Stromal cell of bone marrow (primary cell): ENCODE measurements around the gene COPB1.
A peak's percentile ranks its signal among the peaks of the same experiment; 100 is the strongest.

Source experiments
- DNase-seq: peaks from one replicate; pipeline ENCODE4 v3.0.0-alpha.2; 2012; ENCODE audit warnings: low read depth

Gene COPB1

DNA sequence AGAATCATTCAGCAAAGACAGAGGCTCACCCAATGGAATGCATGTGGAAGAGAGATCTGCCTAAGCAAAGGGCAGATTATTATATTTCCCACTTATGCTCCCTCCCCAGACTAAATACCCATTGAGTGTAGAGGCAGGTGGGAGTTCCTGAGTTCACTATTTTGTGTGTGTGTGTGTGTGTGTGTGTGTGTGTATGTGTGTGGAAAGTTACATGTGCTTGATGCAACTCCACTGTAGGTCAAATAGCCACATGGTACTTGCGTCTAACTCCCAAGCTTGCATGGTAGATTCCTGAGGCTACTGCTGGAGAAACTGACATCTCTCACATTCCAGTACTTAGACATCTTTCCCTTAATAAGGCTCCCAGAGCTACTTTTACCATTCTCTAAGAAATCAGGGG is 3.4 kb upstream of the COPB1 start:
- DNase-seq = no peak

DNA sequence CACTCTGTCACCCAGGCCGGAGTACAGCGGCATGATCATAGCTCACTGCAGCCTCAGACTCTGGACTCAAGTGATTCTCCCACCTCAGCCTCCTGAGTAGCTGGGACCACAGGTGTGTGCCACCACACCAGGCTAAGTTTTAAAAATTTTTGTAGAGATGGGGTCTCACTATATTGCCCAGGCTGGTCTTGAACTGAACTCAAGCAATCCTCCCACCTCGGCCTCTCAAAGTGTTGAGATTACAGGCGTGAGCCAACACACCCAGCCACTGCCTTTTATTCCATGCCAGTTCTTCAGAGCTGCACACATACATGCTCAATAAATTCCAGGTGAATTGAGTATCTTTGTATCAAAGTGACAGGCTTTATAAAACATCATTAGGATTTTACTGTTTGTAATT is 2.4 kb upstream of the COPB1 start:
- no peak for DNase-seq

DNA sequence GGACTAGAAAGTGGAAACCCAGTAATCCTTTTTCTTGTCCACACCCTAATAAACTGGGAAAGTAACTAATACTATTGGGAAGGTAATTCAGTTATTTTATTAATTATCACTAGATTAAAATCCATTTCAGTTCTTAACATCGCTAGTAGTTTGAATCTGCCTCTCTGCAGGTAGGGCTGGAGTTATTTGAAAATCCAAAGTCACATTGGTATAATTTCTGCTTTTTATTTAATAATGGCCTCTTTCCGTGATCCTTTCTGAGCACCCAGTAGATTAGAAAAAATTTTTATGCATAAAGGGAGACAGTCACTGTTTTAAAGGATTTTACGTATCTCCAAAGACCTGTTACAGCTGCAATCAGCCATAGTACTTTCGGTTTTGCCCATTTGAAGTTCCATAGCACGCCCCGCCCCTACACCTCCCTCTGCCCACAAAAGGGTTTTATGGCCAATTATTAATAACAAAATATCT is 605 bp upstream of the COPB1 start:
- DNase-seq = peak; percentile 47

DNA sequence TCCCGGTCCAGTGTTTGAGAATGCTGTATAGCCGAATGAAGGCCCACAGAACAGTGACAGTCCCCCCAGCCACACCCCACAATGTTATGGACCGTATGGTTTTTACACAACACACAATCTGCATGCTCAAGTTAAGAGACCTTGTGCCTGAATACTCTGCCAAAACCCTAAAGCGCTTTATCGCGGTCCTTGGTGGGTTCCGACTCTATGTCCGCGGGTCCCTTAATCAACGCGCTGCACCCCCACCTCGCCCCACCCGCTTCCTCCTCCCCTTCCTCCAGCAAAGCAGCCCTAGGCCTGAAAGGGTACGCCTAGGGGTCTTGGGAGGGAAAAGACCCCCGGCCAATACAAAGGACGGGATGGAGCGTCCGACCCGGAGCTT is 442 bp downstream of the COPB1 start:
- DNase-seq = no peak

DNA sequence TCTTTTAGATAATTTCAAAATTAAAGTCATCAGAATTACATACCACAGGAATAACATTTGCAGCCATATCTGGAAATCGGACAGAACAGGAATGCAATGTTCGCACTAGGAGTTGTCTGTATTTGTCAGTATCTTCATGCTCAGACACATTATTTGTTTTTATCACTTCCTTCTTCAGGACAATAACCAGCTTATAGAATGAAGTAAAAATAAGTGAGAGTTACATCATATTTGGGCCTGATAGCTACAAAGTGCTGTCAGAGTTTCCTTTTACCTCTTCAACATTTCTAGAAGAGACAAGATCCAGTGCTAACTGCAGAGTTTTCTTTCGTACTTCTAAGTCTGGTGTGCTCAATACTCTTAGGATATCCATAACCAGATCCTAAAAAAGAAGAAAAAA is 18.9 kb downstream of the COPB1 start:
- DNase-seq = no peak

DNA sequence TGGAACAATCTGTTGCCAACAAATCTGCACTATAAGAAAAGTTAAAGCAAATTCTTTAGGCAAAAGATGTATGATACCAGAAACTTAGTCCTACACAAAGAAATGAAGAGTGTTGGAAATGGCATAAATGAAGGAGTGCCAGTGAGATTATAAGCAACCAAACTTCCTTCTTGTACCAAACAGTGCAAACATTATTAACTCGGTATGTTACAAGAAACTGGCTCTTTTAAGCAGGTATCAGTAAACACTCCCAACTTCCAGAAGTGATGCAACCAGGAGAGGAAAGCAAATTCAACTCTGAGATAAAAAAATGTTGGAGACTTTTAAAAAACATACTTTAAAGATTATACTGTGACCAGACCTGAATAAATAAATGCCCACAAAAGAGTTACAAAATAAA is 28.5 kb downstream of the COPB1 start:
- no peak for DNase-seq

DNA sequence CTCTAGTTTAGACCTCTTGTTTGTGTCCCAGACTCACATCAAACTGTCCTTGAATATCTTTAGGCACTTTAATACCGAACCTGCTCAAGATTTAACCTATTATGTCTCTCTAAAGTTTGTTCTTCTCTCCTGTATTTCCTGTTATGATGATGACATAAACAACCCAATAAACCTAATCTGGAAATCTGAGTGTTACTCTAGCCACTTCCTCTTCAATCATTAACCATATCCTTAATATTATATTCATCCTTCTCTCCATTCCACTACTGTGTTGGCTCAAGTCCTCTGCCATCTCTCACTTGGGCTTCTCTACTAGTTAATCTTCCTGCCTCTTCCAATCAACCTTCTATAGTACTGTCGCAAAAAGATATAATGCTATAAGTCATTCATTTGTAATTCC is 36.0 kb downstream of the COPB1 start:
- DNase-seq = no peak

DNA sequence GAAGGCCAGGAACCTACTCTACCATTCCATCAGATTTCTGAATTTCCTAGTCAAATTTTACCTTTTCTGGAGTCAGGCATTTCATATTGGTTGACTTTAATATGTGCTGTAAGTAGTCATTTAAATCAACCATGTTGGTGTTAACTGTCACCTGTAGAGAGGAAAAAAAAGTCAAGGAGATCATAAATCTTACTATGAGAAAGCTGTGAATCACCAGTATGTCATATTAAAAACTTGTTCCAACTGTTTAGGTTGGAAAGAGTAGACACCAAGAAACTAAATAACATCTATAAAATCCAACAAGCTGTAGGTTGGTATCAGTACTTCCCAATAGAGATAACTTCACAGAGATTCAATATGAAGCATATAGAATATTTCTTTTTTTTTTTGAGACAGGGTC is 39.5 kb downstream of the COPB1 start:
- DNase-seq = no peak

DNA sequence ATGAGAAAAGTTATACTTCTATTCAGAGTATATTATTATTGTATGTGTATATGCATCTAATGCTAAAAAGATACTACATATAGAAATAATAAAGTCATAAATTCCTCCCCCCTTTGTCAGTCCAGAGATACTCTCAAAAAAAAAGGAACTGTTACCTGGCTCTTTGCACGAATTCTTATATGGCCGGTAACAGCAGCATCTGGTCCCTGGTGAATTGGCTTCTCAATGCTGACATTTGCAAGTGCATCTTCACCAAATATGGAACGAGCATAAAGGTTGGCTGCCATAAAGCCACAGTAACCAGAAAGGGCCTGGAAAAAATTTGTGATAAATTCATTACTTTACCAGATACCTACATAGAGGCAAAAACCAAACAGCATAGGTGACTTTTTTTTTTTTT is 41.2 kb downstream of the COPB1 start:
- no peak for DNase-seq

DNA sequence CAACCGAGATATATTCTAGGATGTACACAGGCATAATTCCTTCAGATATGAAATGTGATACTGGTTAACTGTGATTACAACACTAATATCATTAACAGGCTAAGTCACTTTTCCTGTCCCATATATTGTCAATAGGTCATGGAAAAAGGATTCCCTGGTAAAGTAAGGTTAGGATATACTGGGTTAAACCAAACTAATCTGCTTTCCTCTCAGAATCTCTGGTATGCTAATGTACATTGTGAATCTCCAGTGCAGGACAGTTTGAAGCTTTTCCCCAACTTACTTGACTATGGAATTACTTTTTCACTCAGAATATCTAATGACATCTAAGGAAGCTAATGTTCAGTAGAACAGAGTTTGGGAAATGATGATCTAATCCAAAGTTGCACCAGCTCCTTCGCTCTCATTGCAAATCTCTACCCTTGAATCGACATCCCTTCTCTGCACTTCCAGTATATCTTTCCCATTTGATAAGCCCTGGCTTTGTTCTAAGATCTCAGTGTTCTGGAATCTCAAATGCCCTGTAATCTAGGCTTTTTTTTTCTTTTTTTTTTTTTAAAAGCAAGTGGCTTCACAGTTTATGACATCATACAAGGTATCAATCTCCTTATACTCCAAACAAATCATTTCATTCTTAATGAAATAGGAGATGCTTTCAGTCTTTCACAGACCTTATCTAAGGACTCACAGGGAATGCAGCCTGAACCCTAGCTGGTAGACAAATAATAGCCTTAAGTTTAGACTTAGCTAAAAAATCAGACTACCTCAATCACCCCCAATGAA is 43.8 kb downstream of the COPB1 start:
- DNase-seq = no peak

DNA sequence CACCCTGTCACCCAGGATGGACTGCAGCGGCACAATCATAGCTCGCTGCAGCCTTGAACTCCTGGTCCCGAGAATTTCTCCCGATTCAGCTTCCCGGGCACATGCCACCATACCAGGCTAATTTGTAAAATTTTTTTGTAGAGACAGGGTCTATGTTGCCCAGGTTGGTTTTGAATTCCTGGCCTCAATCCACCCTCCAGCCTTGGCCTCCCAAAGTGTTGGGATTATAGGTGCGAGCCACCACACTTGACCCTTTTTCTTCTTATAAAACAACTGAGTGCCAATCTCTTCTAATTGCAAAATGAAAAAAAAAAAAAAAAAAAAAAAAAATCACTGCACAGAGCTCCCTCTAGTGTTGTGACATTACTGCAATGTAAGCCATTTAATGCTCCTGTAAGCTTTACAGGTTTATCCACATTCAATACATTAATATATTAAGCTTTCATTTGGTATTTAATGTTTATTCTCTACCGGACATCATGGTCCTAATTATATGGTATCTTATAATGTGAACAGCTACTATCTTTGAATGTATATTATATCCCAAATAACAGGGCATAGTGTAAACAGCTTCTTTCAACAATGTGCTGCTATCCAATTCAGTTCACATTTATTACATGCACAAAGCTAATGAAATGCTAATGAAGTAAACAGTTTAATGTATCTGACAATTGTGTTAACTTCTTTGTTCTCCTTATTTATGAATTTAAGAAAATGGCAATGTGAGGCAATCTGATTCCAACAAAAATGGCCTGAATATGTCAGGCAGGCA is 44.6 kb downstream of the COPB1 start:
- no peak for DNase-seq

DNA sequence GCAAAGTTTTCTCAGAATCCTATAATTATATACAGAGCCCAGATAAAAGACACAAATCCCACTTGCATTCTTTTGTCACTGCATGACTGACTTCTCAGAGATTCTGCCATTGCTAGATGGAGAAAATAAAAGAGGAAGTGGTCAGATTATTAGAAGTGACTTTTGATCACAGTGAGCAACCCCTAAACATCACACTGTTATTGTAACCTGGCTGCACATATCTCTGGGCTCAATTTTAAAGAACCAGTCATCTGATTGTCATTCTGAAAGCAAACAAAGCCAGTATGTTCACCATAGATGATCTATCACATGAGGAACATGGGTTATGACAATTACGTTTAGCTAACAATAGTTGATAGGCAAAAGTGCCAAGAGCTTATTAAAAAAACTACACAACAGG is 47.8 kb downstream of the COPB1 start:
- no peak for DNase-seq

DNA sequence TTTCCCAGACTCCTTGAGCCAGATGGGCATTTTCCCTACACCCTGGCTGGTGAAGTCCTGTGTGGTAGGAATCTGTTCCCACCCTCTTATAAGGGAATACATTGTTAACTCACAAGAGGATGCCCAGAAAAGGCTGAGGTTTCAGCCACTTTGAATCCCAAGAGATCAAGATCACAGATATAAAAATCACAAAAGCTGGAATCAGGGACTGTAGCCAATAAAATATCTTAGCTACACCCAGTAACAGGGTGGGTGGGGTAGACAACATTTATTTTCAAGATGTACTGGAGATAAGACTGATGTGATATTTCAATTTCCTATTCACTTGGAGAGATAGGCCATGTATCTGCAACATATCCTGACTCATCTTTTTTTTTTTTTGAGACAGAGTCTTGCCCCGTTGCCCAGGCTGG is 50.3 kb downstream of the COPB1 start:
- DNase-seq = no peak

DNA sequence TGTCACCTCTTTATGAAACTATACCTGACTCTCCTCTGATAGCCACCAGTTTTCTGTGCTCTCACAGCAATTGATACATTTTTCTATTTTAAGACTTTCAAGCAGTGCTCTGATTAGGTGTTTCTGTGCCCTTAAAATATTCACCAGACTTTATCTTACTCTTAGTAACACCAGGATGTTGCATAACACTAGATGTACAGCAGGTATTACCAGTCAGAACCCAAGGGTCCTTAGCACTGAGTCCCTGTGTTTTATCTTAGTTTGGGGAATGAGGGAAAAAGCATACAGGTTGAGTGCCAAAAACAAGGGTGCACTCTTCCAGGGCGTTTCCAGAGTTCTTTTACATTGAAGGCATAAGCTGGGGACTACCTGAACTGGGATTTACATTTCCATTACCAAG is 51.4 kb downstream of the COPB1 start:
- DNase-seq = no peak

DNA sequence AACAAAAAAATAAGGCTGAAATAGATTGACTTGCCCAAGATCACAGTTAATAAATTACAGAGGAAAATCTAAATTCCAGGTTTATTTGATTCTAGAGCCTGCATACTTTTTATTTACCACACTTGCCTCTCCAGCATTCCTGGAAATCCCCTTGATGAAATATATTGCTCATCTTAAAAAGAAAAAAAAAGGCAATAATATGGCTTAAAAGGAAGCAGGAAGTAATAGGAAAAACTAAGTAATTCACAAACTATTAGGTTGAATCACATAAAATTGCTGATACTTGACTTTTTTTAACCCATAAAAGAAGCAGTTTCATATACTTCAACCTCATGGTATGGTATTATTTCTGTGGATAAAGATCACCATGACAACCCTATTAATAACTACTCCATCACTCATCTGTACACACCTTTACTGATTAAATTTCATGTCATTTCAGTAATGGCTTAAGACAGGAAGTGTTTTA is 52.9 kb downstream of the COPB1 start:
- no peak for DNase-seq

DNA sequence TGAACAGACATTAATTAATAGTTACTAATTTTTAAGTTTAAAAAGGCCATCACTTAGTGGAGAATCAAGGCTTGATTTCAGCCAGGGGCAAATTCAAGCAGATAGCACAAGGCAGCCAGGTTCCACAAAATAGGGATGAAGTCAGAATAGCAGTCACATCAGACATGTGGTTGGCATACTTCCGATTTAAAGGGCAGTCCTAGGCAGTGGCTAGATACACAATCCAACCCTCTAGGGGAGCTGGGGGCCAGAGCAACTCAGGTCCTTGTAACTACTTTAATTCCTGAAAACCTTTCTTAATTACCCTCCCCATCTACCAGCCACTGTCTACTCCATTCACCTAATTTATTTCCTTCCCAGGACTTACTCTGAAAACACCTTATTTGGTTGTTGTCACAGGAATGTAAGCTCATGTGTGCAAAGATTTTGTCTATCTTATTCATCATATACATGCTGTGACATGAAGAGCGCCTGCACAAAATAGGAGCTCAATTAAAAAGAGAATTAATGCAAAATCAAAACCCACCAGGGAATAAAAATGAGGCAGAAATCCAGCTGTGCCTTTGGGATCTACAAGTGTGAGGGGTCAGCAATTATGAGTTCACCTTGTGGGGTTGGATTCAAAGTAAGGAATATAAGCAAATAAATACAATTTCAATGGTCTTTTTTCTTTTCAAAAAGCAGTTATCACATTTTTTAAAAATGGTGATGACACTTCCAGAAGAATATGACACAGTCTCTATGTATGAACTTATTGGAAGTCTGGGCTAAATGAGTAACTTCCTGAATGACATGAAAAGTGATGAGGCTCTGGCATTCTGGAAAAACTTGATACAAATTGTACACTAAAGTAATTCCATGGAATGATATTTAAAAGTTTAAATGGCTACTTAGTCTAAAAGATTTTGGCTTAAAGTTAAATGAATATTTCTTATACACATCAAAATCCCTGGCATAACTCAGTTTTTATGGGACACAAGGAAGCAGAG is 53.8 kb downstream of the COPB1 start:
- DNase-seq = no peak

DNA sequence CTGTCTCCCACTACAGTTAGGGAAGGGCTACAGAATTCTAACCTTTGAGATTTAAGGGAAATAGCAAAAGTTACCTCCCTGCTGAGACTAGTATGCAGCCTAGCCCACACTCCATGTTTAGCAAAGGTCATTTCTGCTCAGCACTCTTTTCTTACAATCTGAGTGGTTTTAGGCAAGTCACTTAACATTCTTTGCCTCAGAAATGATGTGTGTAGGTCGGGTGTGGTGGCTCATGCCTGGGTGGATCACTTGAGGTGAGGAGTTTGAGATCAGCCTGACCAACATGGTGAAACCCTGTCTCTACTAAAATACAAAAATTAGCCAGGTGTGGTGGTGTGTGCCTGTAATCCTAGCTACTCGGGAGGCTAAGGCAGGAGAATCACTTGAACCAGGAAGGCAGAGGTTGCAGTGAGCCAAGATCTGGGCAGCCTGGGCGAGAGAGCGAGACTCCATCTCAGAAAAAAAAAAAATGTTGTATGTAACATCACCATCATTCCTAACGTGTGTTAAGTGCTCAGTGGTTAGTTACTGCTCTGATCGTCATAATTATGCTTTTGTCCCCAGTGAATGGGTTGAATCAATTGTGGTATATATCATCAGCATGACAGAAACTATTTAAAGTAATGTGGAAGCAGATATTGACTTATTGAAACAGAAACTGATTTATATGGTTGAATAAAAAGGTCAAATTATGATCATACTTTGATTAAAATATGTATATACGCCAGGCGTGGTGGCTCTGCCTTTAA is 55.0 kb downstream of the COPB1 start:
- DNase-seq = no peak

DNA sequence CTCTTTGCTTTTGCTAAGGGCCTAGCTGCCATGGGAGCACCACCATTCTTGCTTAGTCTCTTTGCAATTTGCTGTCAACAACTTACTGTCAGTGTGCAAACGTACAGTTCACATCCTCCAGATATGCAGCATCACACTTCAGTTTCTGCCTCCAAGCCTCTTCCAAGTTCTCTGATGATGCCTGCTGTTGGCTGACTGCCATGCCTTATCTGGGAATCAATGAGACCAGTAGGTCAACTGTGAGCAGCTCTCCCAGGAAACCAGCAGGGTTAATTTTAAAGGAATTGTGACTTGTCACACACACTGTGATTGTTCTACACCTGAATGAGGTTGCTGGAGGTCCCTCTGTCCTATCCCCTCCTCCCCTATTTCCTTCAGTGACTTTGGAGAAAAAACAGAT is 56.0 kb downstream of the COPB1 start:
- no peak for DNase-seq

DNA sequence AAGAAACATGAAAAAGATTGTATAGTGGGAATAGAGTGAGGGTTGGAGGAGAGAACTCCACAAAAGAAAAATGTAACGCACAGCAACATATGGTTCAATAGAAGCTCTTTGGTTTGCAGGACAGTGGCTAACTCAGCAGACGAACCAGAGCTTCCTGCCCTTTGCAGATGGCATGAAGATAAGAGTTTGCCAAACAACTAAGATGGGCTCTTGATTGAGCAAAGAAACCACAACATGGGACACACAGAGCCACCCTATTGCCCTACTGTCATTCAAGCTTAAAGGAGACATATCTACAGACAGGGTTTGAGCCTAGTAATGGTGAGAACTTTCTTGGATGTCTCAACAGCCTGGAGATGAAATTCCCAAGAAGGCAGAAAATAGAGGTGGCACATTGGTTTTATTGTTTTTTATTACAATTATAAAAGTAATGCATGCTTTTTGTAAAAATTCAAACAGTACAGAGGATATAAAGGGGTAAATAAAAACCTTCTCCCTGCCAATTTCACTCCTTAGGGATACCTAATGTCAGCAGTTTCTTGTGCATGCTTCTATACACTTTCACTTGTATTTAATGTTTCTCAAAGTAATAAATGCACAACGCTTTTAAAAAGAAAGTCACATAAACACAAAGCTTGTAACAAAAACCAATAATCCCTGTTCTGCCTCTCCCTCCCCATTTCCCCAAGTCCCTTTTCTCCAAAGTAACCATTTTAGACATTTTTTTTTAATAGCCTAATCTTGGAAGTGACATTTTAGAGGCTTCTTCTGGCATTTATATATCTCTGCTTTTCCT is 63.7 kb downstream of the COPB1 start:
- no peak for DNase-seq

DNA sequence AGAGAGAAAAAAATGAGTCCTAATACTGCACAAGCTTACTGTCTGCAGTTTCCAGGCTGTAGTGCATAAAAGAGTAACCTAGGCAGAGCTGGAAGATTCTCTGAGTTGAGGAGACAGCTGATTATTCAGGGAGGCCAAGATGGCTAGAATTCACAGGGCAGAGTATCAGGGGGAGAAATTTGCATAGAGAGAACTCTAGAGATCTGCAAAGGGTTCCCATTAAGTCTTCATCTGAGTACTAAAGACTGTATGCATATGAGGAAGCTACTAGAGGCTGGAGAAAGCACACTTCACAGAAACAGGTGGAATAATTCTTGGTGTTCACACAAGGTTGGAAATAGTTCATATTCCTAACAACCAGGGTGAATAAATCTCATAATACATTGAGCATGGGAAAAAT is 74.0 kb downstream of the COPB1 start:
- DNase-seq = no peak

DNA sequence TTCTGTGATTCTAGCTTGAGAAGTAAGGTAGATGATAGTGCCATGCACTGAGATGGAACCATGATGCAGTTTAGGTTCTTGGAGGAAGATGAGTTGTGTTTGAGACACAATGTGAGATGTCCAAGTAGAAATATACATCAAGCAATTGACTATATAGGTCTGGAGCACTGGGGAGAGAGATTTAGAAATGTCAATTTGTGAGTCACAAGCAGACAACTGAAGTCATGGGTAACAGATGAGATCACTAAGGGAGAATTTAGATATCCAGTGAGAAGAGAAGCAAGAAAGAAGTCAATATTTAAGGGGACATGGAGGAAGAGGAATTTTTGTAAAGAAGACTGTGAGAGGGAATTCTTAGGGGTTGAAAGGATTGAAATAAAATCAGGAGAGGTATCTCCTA is 75.5 kb downstream of the COPB1 start:
- no peak for DNase-seq
